Mucosa of gallbladder (tissue), 1 donor: Measurements from ENCODE around the gene HSPB7. TPM values are rescaled to one million over a fixed set of nuclear protein-coding genes. Genes with fewer than 3 reads are reported as not detected.
A peak's percentile ranks its signal among the peaks of the same experiment; 100 is the strongest.

ENCODE experiments used
- DNase-seq: peaks from one replicate; pipeline ENCODE4 v3.0.0-alpha.2; 2020; ENCODE audit warnings: low spot score
- total RNA-seq: library from RNA; stranded (reverse); gene quantifications from one replicate; pipeline ENCODE4 v1.2.1, GENCODE V29; 2021
- donor health status: DM: no; HTN: no; CAD: no.

The HSPB7 gene
- total RNA-seq, 1 donor from 2014 or later, result 187 TPM

- DNase-seq, result peak; percentile 95
Measured at GRCh38 chr1:15975805-15976680, 41.8 kb downstream of the HSPB7 start, which contains the start of gene ZBTB17. ZBTB17 (minus strand) TSS chr1:15976101; CDS start chr1:15948495, 27,606 bp downstream.

DNA sequence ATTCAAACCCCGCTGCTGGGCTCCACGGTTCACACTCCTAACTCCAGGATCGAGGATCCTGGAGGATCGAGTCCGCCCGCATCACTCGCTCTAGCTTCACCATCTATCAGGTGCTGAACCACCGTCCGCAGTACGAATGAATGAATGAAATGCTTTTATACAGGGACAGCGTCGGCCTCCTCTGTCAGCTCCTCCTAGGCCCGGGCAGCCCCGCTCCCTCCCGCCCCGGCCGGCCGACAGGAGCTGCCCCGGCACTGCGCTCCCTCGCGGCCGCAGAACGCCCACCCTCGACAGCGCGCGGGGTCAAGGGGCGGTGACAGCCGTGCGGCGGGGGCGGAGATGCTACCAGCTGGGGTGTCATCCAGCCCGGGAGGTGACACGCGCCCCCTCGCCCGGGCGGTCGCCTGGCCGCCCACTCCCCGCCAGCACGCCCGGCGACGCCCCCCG lies 42.5 kb downstream of the HSPB7 start:
- DNase-seq, result no peak

GRCh38 chr1:15974855-15975254 lies 43.0 kb downstream of the HSPB7 start:
- DNase-seq, result no peak

DNA sequence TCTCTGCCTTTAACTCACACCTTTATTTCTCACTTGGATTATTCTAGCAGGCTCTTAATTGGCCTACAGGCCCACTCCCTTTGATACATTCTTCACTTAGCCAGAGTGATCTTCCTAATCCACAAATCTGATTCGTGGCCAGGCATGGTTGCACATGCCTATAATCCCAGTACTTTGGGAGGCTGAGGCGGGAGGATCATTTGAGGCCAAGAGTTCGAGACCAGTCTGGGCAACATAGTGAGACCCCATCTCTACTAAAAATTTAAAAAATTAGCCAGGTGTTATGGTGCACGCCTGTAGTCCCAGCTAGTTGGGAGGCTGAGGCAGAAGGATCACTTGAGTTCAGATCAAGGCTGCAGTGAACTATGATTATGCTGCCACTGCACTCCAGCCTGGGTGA lies 44.1 kb downstream of the HSPB7 start:
- no peak for DNase-seq

DNA sequence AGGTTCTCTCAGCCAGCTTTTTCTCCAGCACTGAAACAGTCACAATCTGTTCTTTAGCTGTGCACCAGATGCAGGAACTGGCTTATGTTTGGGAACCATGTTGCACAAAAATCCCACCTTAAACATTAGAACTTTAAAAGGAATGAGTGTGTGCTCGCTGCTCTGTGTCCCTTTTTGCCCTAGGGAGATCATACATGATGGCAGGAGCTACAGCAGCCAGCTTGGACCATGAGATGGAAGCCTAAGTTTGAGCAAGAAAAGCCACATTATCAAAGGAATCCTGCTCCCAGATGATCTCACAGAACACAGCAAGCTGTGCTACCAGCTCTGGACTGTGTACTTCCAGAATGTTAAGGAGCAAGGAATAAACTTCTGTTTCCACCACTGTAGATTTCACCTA lies 45.4 kb downstream of the HSPB7 start:
- no peak for DNase-seq

- no peak for DNase-seq
Measured at GRCh38 chr1:15970911-15971310, 46.9 kb downstream of the HSPB7 start.

- DNase-seq, result no peak
Measured at GRCh38 chr1:15969321-15969880, 48.4 kb downstream of the HSPB7 start.

DNA sequence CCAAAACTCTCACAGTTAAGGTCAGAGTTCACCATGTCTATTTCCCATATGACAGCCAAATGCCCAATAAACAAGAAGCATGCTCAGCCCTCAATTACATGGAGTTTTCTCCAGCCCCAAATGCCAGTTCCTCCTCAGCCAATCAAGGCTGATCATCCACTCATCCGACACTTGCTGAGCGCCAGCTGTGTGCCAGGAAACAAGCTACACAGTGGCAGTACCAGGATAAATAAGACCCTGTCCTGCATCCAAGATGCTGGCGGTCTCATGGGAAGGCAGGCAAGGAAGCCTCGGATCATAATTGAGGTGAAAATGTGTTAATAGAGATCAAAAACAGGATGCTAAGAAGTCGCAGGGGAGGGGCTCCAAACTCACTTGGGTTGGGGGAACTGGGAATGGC lies 49.7 kb downstream of the HSPB7 start:
- DNase-seq, result no peak

- DNase-seq, result no peak
Measured at GRCh38 chr1:15966956-15967344, 50.9 kb downstream of the HSPB7 start.

- no peak for DNase-seq
Measured at GRCh38 chr1:15966081-15966955, 51.5 kb downstream of the HSPB7 start.

- DNase-seq, result no peak
Measured at GRCh38 chr1:15965228-15965767, 52.5 kb downstream of the HSPB7 start.

Other genes with a start within 250 kb of the HSPB7 start
- 2.0 TPM for gene UQCRHL, start 210.4 kb downstream of the HSPB7 start, total RNA-seq
- 44.5 TPM for gene SPEN, start 170.3 kb downstream of the HSPB7 start, total RNA-seq
- 41.3 TPM for gene ZBTB17, start 41.9 kb downstream of the HSPB7 start, total RNA-seq
- not detected for gene SRARP, start 13.8 kb downstream of the HSPB7 start, total RNA-seq
- 0.32 TPM for gene CLCNKA, start 4.0 kb upstream of the HSPB7 start, total RNA-seq
- gene CLCNKB, start 25.7 kb upstream of the HSPB7 start, total RNA-seq, result 0.63 TPM
- 4.7 TPM for gene FAM131C, start 55.6 kb upstream of the HSPB7 start, total RNA-seq
- gene EPHA2, start 138.0 kb upstream of the HSPB7 start, total RNA-seq, result 37.2 TPM
- 6.4 TPM for gene ARHGEF19, start 194.6 kb upstream of the HSPB7 start, total RNA-seq
- gene CPLANE2, start 219.1 kb upstream of the HSPB7 start, total RNA-seq, result 20.6 TPM